ENCODE results near the gene TMEM217. TPM values are rescaled to one million over a fixed set of nuclear protein-coding genes. Genes with fewer than 3 reads are reported as not detected.
"Not testable (repeated sequence)": the region's sequence is repeated elsewhere in the genome, so short reads cannot be mapped to it uniquely, and the experiment has no call there.

The TMEM217 gene
- total and polyA plus RNA-seq, 12 donors: 1.5 to 26.7 (median 5.6) TPM; not detected in 1

- Histone ChIP-seq H3K9me3 (replicated peaks in 1 of 3) (no peaks in the 10 kb centered on the region), H3K4me1 (replicated peaks in 1 of 2) (peaks cover 0 to 6% of the 10 kb centered on the region in 2 donors), H3K27ac (no peak overlapping the region), H3K36me3 (replicated peaks in 1 of 2) (no peaks in the 10 kb centered on the region), H3K4me3 (no peak overlapping the region), H3K27me3 (no peaks in the 10 kb centered on the region)
- DNase-seq: no peak
- no peak for TF ChIP-seq POLR2A (IDR thresholded peaks at IDR 0.05)
- TF ChIP-seq, protein P1, sequence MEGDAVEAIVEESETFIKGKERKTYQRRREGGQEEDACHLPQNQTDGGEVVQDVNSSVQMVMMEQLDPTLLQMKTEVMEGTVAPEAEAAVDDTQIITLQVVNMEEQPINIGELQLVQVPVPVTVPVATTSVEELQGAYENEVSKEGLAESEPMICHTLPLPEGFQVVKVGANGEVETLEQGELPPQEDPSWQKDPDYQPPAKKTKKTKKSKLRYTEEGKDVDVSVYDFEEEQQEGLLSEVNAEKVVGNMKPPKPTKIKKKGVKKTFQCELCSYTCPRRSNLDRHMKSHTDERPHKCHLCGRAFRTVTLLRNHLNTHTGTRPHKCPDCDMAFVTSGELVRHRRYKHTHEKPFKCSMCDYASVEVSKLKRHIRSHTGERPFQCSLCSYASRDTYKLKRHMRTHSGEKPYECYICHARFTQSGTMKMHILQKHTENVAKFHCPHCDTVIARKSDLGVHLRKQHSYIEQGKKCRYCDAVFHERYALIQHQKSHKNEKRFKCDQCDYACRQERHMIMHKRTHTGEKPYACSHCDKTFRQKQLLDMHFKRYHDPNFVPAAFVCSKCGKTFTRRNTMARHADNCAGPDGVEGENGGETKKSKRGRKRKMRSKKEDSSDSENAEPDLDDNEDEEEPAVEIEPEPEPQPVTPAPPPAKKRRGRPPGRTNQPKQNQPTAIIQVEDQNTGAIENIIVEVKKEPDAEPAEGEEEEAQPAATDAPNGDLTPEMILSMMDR (IDR thresholded peaks at IDR 0.05): no peak
- WGBS, 4 donors: 95 to 100% (median 100%) methylated on average over 1 of the region's 1 CpG
- intact Hi-C loops (cut with DNase I): loop anchor here in 1 of 2 donors (10.0 kb wide), 1 partner anchor 177 kb away; no protein-coding TSS in a partner anchor
Observed at GRCh38 chr6:37201726-37202125, 56.2 kb downstream of the TMEM217 start.

- peak in 1 of 7 donors; percentile 35 for DNase-seq
- Histone ChIP-seq H3K9me3 (replicated peaks in 1 of 3) (no peaks in the 10 kb centered on the region), H3K27me3 (no peaks in the 10 kb centered on the region), H3K27ac (no peak overlapping the region), H3K36me3 (replicated peaks in 1 of 2) (no peaks in the 10 kb centered on the region), H3K4me3 (no peak overlapping the region), H3K4me1 (replicated peaks in 1 of 2) (peaks cover 0 to 6% of the 10 kb centered on the region in 2 donors)
- WGBS, 4 donors: 50 to 77% (median 64%) methylated on average over 5 of the region's 5 CpGs
- intact Hi-C loops (cut with DNase I): loop anchor here in 1 of 2 donors (10.0 kb wide), 1 partner anchor 175 kb away; no protein-coding TSS in a partner anchor
- TF ChIP-seq POLR2A (IDR thresholded peaks at IDR 0.05): no peak
- TF ChIP-seq, protein P1 (IDR thresholded peaks at IDR 0.05): no peak
Observed at GRCh38 chr6:37200085-37200484, 57.9 kb downstream of the TMEM217 start.

DNA sequence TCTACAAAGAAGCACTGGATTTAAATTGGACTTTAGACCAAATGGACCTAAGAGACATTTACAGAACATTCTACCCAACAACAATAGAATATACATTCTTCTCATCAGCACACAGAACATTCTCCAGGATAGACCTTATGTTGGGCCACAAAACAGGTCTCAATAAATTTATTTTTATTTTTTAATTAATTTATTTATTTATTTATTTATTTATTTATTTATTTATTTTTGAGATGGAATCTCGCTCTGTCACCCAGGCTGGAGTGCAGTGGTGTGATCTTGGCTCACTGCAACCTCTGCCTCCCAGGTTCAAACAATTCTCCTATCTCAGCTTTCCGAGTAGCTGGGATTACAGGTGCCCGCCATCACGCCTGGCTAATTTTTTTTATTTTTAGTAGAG lies 61.5 kb downstream of the TMEM217 start:
- not testable (repeated sequence) for DNase-seq; H3K36me3 ChIP-seq (replicated peaks in 1 of 2); H3K27ac ChIP-seq; H3K9me3 ChIP-seq (replicated peaks in 1 of 3); H3K27me3 ChIP-seq; H3K4me1 ChIP-seq (replicated peaks in 1 of 2); H3K4me3 ChIP-seq
- WGBS, 4 donors: 72 to 98% (median 82%) methylated on average over 4 of the region's 4 CpGs
- intact Hi-C loops (cut with DNase I): loop anchor here in 1 of 2 donors (10.0 kb wide), 1 partner anchor 422 kb away; no protein-coding TSS in a partner anchor

DNA sequence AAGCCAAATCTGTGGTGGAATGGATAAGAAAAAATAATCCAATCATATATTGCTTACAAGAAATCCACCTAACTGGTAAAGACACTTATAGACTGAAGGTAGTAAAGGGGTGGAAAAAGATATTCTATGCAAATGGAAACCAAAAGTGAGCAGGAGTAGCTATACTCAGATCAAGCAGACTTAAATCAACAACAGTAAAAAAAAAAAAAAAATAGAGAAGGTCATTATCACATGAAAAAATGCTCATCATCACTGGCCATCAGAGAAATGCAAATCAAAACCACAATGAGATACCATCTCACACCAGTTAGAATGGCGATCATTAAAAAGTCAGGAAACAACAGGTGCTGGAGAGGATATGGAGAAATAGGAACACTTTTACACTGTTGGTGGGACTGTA lies 63.1 kb downstream of the TMEM217 start:
- H3K4me1 ChIP-seq (replicated peaks in 1 of 2); H3K9me3 ChIP-seq (replicated peaks in 1 of 3); H3K27me3 ChIP-seq; H3K27ac ChIP-seq; DNase-seq; H3K36me3 ChIP-seq (replicated peaks in 1 of 2); H3K4me3 ChIP-seq: not testable (repeated sequence)
- intact Hi-C loops (cut with DNase I): loop anchor here in 1 of 2 donors (10.0 kb wide), 1 partner anchor 420 kb away; no protein-coding TSS in a partner anchor
- WGBS, 4 donors: 92 to 100% methylated on average over 1 of the region's 1 CpG; no CpG with 5 or more reads in 2 of the 4 donors

DNA sequence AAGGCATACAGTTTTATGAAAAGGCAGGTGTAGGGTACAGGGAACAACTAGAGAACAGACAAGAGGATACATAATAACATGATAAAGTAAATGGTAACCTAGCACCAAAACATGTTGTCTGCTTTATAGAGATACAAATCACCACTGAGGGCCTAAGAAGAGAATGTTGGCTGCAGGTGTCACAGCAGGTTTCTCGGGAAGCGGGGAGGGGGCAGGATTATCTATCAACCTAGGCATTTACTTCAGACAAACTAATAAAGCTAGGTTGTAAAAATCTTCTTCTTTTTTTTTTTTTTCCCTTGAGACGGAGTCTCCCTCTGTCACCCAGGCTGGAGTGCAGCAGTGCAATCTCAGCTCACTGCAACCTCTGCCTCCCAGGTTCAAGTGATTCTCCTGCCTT lies 65.3 kb downstream of the TMEM217 start:
- no peaks in the 10 kb centered on the region for H3K4me1 ChIP-seq (replicated peaks in 1 of 2)
- H3K9me3 ChIP-seq (replicated peaks in 1 of 3): no peaks in the 10 kb centered on the region
- no peak overlapping the region for H3K4me3 ChIP-seq
- H3K27ac ChIP-seq: no peak overlapping the region
- no peaks in the 10 kb centered on the region for H3K36me3 ChIP-seq (replicated peaks in 1 of 2)
- peak in 1 of 7 donors; percentile 33 for DNase-seq
- H3K27me3 ChIP-seq: no peaks in the 10 kb centered on the region
- intact Hi-C loops (cut with DNase I): loop anchor here in 1 of 2 donors (10.0 kb wide), 1 partner anchor 418 kb away; no protein-coding TSS in a partner anchor
- WGBS, 4 donors: 81 to 86% (median 83%) methylated on average over 3 of the region's 3 CpGs
- no peak for TF ChIP-seq POLR2A (IDR thresholded peaks at IDR 0.05)
- TF ChIP-seq, protein P1 (IDR thresholded peaks at IDR 0.05): no peak
